NCI-H2171 treated with DMSO at 0.1 percent for 48 hours (cell line): ENCODE results near the gene AFTPH.

Experiments used
- DNase-seq: peaks from one replicate; lab custom pipeline; 2025; lab: John Stamatoyannopoulos, UW

AFTPH gene

GRCh38 chr2:64540615-64541014 is 16.5 kb downstream of the AFTPH start:
- DNase-seq: no peak

GRCh38 chr2:64541547-64541946 is 17.4 kb downstream of the AFTPH start:
- DNase-seq: no peak

- no peak for DNase-seq
Observed at GRCh38 chr2:64542071-64543007, 18.2 kb downstream of the AFTPH start.

- no peak for DNase-seq
Observed at GRCh38 chr2:64543008-64543697, 19.0 kb downstream of the AFTPH start.

GRCh38 chr2:64548761-64549160 is 24.6 kb downstream of the AFTPH start:
- DNase-seq: no peak

- DNase-seq: no peak
Observed at GRCh38 chr2:64550042-64550441, 25.9 kb downstream of the AFTPH start.

GRCh38 chr2:64551851-64552250 is 27.7 kb downstream of the AFTPH start:
- no peak for DNase-seq

GRCh38 chr2:64554117-64554516 is 30.0 kb downstream of the AFTPH start:
- no peak for DNase-seq

GRCh38 chr2:64558445-64559081 is 34.4 kb downstream of the AFTPH start:
- no peak for DNase-seq

GRCh38 chr2:64562148-64562784 is 38.1 kb downstream of the AFTPH start:
- peak; percentile 10 for DNase-seq

GRCh38 chr2:64563436-64563938 is 39.4 kb downstream of the AFTPH start:
- no peak for DNase-seq

GRCh38 chr2:64565949-64566710 is 42.0 kb downstream of the AFTPH start:
- DNase-seq: peak; percentile 62

GRCh38 chr2:64567473-64567872 is 43.3 kb downstream of the AFTPH start:
- no peak for DNase-seq

GRCh38 chr2:64568836-64569235 is 44.7 kb downstream of the AFTPH start:
- DNase-seq: no peak

GRCh38 chr2:64574871-64575270 is 50.7 kb downstream of the AFTPH start:
- no peak for DNase-seq

- no peak for DNase-seq
Observed at GRCh38 chr2:64581018-64581417, 56.9 kb downstream of the AFTPH start.

GRCh38 chr2:64581777-64582539 is 57.8 kb downstream of the AFTPH start:
- no peak for DNase-seq

- no peak for DNase-seq
Observed at GRCh38 chr2:64582774-64583340, 58.7 kb downstream of the AFTPH start.

GRCh38 chr2:64586054-64586453 is 61.9 kb downstream of the AFTPH start:
- DNase-seq: no peak

GRCh38 chr2:64586883-64587481 is 62.9 kb downstream of the AFTPH start:
- peak; percentile 57 for DNase-seq
